Neural cell (in vitro differentiated cells): ENCODE data around the gene NEXN.

Experiments
- CTCF ChIP-seq: fragments of 450-650 bp; IDR thresholded peaks from 2 replicates; pipeline ENCODE4 v1.5.1; 2014; ENCODE audit warnings: antibody characterized with exemption, mild to moderate bottlenecking, moderate library complexity; ENCODE audit not compliant: poor library complexity, severe bottlenecking
- EP300 ChIP-seq: fragments of 450-650 bp; conservative IDR thresholded peaks from 2 replicates; pipeline ENCODE4 v1.6.1; 2014; ENCODE audit warnings: antibody characterized with exemption, mild to moderate bottlenecking, moderate library complexity; ENCODE audit not compliant: poor library complexity, severe bottlenecking

- TF ChIP-seq CTCF (no peak), EP300 (no peak)
Observed at GRCh38 chr1:77940921-77941570, 52.6 kb downstream of the NEXN start.
